ENCODE data around the gene HOXA11.

- TF ChIP-seq POLR2A (IDR thresholded peaks at IDR 0.05; ENCODE audit: low read length): no peak
- TF ChIP-seq GATA1 (IDR thresholded peaks at IDR 0.05; ENCODE audit: low read depth, low read length): no peak
Observed at GRCh38 chr7:27156508-27156898, 28.5 kb downstream of the HOXA11 start, which contains the start of gene HOXA7.
